Stimulated activated CD8-positive, alpha-beta memory T cell treated with anti-CD3 and anti-CD28 coated beads, Interleukin-12 subunit alpha, Interleukin-12 subunit beta, amount 100 ng/mL, for 24 hours (primary cell): ENCODE measurements around the gene CLDN5.
A peak's percentile ranks its signal among the peaks of the same experiment; 100 is the strongest.

Source experiments
- DNase-seq: peaks from one replicate; pipeline ENCODE4 v3.0.0-alpha.2; 2020; ENCODE audit errors: extremely low read depth

The CLDN5 gene

GRCh38 chr22:19480789-19481188 is 43.4 kb downstream of the CLDN5 start:
- DNase-seq, result no peak

GRCh38 chr22:19480173-19480568 is 44.0 kb downstream of the CLDN5 start:
- DNase-seq, result no peak

- peak; percentile 84 for DNase-seq
Observed at GRCh38 chr22:19479355-19480172, 44.6 kb downstream of the CLDN5 start, which contains the start of gene CDC45. CDC45 (plus strand) TSS chr22:19479920; CDS start chr22:19479969, 49 bp downstream.

GRCh38 chr22:19478901-19479354 is 45.3 kb downstream of the CLDN5 start, which contains the start of gene UFD1:
UFD1 (minus strand) TSS chr22:19479193; CDS start chr22:19479085, 108 bp downstream.
- peak; percentile 60 for DNase-seq

- no peak for DNase-seq
Observed at GRCh38 chr22:19478045-19478900, 45.9 kb downstream of the CLDN5 start.

GRCh38 chr22:19477321-19478044 is 46.7 kb downstream of the CLDN5 start:
- DNase-seq, result no peak

GRCh38 chr22:19476023-19476422 is 48.2 kb downstream of the CLDN5 start:
- no peak for DNase-seq

GRCh38 chr22:19473578-19473977 is 50.6 kb downstream of the CLDN5 start:
- no peak for DNase-seq
